DMS53 treated with DMSO at 0.1 percent for 48 hours (cell line): ENCODE results near the gene ITPR2.
"Not testable (repeated sequence)": the region's sequence is repeated elsewhere in the genome, so short reads cannot be mapped to it uniquely, and the experiment has no call there.

Experiments
- DNase-seq: peaks from one replicate; lab custom pipeline; 2025; ENCODE audit not compliant: unreplicated experiment; lab: John Stamatoyannopoulos, UW

ITPR2 gene

DNA sequence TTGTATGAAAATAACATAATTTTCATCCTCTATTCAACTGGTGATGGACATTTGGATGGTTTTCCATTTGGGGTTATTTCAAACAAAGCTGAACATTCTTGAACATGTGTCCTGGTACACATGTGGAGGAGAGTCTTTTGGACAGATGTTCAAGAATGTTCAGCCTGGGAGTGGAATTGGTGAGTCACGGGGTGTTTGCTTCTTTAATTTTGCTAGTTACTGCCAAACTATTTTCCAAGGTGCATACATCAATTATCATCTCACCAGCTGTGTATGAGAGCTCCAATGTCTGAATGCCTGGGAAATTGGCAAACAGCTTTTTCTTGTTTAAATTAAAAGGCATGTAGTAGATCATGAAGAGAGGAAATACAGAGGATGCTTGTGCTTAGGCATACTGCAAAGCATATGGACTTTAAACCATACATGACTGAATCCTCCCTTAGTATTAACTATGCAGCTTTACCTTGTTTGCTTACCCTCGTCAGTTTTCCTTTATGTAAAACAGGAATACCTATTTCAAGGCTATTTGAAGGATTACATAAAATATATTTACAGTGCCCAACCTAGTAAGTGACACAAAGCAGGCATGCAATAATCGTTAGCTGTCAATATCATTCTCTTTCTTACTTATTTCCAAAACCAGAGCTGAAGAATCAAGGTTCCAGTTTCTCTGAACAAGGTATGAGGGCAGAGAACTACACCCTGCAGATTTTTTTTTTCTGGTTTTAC, 152.1 kb downstream of the ITPR2 start:
- no peak for DNase-seq

DNA sequence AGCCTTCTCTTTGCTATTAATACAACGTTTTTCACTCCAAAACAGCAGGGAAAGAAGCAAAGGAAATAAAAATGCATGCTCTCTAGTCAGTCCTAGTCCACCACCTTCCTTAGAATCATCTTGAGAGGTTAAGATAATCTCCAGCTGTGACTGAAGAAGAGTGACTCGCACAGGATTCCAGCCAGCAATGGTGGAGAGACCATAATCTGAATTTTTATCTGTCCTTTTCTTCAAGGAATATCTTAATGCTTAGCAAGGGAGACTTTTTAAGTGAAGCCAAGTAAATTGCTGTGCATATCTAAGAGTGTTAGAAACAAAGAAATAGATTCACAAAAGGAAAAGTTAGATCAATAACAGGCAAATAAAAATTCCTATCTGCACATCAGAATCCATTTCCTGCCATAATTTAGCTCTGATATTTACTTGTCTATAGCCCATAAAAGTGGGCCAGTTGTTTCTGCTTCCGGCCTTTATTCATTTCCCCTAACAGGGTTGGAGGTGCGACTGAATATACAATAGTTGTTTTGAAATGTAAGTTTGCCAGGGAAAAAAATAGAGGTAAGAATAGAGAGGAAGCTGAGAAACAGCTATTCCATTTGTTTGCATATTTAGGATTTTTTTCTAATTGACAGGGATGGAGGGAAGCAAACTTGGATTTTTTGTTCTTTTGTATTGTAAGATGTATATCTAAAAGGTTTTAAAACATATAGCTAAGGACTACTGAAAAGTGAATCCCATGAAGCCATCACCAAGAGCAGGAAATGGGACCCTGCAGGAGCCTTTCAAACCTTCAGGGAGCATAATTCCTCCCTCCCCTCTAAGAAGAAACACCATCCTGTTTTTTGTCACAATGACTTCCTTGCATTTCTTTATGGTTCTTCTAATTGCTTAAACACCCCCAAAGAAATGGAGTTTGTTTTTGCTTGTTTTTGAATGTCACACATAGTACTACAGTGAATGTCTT, 154.0 kb downstream of the ITPR2 start:
- no peak for DNase-seq

DNA sequence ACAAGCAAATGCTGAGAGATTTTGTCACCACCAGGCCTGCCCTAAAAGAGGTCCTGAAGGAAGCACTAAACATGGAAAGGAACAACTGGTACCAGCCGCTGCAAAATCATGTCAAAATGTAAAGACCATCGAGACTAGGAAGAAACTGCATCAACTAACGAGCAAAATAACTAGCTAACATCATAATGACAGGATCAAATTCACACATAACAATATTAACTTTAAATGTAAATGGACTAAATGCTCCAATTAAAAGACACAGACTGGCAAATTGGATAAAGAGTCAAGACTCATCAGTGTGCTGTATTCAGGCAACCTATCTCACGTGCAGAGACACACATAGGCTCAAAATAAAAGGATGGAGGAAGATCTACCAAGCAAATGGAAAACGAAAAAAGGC, 161.5 kb downstream of the ITPR2 start:
- DNase-seq = not testable (repeated sequence)

DNA sequence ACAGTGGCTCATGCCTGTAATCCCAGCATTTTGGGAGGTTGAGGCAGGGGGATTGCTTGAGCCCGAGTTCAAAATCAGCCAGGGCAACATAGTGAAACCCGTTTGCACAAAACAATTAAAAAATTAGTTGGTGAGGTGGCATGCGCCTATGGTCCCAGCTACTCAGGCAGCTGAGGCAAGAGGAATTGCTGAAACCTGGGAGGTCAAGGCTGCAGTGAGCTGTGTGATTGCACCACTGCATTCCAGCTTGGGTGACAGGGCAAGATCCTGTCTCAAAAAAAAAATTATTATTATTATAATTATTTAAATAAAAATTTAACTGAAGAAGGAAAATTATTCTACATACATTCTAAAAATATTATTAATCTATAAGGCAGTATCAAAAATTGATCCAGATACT, 164.1 kb downstream of the ITPR2 start:
- no peak for DNase-seq

DNA sequence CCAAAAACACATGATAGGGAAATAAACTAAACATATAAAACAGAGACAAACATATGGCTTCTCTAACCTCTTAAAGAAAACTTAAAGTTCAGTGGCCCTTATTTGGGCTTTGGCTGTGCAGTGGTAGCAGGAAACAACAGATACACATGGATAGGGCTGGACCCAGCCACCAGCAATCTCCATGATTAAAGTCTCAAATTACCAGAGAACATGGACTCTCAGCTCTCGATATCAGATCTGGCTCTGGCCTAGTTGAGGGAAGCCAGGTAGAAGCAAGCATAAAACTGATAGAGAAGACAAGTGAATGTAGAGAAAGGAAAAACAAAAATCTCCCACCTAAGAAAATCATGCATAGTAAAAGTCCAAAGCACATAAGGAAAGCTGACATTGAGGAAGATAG, 164.8 kb downstream of the ITPR2 start:
- no peak for DNase-seq

DNA sequence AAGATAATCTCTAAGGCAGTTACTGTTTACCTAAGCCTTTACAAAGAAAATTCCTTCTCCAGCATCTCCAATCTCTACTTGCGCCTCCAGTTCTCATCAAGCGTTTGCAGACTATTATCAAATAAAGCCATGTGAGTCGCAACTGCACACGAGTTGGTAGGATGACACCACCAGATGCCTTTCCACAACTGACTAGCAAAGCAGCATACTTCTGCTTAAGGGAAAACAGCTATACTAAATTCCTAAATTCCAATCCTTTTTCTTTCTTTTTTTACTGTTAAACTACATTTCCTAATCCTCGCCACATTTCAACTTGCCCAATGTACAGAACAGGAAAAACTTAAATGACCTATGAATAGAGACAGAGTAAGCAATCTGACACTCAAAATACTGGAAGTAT, 166.7 kb downstream of the ITPR2 start:
- no peak for DNase-seq

DNA sequence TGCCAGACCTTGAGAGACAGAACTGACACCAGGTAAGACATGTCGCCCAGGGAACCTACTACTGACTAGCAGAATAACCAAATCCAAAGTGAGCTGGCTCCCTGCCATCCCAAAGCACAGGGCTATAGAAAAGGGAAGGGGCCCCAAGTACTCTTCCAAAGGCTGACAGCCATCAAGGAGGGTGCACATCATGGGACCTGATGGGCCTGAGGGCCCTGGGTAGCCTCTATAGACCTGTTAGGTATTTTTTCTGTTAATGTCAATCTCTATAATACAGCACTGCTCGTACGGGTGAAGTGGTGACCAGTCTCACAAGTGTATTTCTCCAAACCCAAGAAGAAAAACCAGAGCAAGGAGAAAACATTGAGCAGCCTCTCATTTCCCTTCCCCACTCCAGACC, 171.6 kb downstream of the ITPR2 start:
- no peak for DNase-seq

DNA sequence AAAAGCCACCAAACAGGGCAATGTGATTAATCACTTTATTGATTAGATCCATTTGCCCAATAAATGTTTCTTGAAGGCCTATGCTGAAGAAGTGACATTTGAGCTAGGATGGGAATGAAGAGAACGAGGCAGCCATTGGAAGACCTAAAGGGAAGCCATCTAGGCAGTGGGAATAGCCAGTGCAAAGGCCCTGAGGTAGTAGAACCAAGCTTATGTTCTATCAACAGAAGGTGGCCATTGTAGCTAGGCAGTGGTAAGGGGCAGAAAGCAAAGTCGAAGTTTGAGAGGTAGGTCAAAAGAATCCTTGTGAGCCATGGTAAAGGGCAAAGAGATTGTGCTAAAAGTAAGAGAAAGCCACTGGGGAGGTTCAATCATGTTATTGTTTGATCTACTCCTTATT, 173.1 kb downstream of the ITPR2 start:
- DNase-seq = no peak

DNA sequence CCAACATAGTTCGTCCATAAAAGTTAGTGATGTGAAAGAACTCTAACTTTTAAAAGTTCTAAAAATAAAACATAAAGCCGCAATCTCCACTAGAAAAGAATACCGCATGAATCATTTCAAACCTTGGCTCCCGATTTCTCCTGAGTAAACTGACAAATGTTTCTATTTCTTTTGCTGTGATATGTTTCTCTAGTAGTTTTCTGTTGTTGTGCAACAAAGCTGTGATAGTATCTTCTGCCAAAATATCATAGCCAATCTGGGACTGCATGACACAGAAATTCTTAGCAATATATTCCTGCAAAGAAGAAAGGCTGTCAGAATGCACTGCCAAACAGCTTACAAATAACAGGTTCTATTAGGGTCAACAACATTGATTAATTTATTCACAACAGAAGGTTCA, 174.0 kb downstream of the ITPR2 start:
- no peak for DNase-seq

DNA sequence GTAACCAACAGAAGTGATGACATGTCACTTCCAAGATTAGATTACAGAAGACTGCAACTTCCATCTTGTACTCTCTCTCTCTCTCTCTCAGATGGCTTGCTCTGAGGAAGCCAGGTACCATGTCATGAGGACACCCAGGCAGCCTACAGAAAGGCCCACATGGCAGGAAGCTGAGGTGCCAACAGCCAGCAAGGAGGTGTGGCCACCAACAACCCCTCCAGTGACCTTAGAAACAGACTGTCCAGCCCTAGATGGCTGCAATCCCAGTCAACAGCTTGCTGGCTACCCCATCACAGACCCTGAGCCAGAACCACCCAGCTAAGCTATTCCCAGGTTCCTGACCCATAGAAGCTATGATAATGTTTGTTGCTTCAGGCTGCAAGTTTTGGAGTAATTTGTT, 178.4 kb downstream of the ITPR2 start:
- DNase-seq = no peak

DNA sequence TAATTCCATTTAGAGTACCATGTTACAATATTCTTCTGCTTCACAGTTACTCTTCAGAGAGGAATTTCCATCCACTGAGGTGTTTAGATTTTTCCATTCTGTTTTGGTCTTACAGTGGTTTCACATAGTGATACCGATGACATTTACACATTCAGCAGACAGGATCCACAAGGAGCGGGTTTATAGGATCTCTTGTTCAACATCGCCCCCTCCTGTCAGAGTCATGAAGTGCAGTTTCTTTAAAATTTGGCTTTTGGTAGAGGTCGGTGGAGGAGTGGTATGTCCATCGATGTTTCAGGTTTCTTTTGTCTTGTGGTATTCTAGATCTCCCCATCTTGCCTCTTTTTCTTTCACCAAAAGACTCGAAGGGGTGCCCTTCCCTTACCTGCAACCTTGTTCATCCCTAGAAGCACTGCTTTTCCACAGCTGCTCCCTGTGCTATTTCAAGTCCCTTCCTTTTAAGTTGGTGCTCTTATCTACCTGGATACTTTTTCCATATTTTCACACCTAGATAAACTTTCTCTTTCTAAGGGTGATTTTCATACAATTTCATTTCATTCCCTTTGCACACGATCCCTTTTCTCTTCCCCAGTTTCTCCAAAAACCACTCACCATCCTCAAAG, 181.3 kb downstream of the ITPR2 start:
- DNase-seq = peak; percentile 66

DNA sequence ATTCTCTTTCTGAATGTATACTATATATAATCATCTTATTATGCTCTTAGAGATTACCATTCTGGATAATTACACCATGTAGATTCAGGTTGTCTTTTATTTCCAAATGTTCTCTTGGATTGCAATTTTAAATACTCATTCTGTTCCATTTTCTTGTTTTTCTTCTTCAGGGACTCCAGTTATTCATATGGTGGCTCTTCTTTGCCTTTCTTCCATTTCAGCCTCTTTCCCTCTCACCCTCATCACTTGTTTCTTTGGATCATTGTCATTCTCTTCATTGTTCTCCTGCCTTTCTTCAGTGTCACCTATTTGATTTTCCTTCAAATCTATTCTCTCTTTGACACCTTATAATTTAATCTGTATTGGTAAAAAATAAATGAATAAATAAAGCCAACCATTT, 182.0 kb downstream of the ITPR2 start:
- DNase-seq = no peak

DNA sequence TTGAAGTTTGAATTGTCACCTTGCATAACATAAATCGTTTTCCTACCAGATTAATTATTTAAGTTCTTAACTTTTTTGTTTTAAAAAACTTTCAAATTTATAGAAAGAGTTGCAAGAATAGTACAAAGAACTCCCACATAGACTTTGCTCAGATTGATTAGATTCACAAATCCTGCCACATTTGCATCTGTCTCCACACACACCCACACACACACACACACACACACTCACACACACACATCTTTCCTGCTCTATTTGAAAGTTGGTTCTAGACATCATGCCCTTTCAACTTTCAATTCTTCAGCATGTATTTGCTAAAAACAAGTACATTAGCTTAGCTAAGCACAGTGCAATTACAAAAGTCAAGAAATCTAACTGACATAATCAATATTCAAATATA, 184.0 kb downstream of the ITPR2 start:
- DNase-seq = no peak

DNA sequence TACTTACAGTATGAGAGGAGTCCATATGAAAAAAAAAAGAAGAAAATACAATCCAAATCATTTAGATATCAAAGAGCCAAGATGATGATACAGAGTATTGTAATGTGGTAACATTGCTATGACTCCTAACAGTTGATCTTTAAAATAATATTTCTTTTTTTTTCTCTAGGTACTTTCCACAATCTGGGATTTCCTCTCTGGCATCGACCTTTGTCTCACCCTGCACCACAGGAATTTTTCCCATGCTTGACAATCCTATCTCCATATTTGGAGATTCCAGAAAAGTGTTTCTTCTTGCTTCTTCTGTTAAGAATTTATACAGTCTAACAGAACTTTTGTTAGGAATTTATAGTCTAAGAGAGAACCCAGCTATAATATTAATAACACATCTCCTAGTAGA, 184.4 kb downstream of the ITPR2 start:
- no peak for DNase-seq

DNA sequence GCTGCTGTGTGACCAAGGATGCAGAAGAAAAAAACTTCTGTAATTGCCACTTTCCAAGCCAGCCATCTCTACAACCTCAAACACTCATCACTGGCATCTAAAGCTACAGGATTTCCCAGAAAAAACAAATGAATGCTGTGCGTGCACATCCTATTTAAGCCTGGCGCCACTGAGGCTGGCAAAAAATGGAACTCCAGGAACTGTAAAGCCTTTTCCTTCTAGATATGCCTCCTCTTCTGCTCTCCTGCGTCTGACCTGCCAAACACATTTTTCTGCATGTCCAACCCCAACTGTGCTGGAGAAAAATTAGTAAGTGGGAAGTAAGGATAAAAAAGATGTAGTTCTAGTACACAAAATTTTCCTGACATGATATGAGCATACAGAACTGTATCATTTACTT, 184.9 kb downstream of the ITPR2 start:
- no peak for DNase-seq

DNA sequence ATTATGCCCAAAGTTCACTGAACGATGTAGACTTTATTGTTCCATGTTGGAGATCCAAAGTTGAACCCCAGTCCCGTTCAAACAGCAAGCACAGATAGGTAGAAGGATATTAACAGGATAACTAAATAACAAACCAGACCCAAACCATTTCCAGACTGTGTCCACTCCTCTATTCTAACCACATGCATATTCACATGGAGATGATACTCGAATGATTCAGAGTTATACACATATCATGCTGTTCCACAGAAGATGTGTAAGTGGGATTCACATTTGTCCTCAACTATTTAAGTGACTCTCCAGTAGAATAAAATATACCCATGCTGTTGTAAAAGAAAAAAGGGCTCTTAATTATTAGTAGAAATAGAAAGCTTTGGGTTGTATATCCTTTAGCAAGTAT, 185.9 kb downstream of the ITPR2 start:
- no peak for DNase-seq

DNA sequence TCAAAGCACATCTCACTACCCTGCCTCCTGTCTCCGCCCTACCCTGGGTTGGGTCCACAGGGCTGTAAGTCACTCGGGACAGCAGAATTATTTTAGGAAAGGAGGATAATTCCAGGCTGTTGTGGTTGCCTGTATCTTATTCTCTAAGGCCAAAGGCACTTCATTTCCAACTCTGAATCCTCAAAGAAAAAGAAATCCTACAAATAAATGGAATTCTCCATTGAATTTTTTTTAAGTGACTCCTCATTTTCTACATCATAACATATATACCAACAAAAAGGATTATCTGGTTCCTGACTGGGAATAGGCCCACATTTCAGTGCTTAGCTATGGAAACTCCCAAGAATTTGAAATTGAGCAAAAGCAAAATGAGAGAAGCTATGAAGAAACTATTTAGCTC, 186.4 kb downstream of the ITPR2 start:
- no peak for DNase-seq

DNA sequence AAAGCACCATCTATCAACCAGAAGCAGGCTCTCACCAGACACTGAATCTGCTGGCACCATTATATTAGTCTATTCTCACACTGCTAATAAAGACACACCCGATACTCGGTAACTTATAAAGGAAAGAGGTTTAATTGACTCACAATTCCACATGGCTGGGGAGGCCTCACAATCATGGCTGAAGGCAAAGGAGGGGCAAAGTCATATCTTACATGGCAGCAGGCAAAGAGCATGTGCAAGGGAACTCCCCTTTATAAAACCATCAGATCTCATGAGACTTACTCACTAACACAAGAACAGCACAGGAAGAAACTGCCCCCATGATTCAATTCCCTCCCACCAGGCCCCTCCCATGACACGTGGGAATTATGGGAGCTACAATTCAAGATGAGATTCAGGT, 188.6 kb downstream of the ITPR2 start:
- not testable (repeated sequence) for DNase-seq

DNA sequence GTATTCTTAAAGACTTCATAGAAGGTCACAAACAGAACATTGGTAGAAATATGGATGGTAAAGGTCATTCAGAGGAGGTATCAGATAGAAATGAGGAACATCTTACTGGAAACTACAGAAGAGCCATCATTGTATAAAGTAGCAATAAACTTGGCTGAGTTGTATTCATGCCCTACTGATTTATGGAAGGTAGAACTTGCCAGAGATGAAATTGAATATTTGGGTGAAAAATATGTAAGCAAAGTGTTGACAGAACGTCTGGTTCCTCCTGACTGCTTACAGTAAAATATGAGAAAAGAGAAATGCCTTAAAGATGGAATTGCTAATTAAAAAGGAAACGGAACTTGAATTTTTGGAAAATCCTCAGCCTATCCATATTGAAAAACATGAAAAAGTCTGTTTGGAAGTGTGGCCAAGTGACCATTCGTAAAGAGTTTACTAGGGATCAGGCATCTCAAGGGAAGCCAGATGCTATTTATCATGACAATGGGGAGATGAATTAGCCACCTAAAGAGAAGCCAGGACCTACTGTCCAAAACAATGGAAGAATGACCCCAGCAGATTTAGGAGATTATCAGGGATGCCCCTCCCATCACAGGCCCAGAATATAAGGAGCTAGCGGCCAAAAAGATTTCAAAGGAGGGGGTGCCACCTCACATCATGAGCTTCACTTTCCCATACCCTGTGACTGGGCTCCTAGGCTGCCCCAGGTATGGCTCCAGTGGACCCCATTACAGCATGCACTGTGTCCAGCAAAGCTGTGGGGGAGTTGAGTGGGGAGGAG, 189.3 kb downstream of the ITPR2 start:
- DNase-seq = no peak

DNA sequence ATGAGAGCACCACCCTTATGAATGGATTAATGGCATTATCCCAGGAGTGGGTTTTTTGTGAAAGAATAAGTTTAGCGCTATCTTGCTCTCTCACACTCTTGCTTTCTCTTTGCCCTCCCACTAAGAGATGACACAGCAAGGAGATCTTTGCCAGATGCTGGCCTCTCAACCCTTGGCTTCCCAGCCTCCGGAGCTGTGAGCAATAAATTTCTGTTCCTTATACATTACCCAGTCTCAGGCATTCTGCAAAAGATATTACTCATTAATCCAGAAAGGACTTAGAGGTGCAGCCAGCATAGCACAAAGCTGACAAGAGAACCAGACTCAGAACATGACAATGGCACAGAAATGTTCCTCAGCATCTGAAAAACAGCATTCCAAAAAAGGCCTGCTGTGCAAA, 190.6 kb downstream of the ITPR2 start:
- DNase-seq = no peak

DNA sequence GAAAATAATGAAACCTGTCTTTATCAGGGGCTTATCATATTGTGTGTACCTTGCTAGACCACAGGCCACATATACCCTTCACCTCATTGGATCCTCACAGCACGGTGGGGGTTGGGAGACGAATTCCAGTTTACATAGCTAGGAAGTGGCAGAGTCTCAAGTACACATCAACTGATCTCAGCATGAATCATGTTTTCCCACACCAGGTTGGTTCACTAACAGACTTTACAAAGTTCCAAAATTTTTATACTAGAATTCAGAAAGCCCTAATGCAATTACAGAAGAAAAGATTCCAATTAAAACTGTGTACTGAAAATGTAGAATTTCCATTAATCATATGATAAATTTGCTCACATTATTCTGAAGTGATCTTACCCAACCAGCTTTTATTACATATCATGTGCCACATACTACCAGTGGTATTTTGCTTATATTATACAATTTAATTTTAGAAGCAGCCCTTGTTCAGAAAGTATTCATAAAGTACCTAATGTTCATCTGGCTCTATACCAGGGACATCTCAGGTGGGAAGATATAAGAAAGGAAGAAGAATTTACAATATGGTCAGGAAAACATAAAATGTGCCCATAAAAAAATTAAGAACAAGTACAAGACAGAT, 196.2 kb downstream of the ITPR2 start:
- DNase-seq = no peak
